ENCODE data around the gene CAPNS1. TPM values are rescaled to one million over a fixed set of nuclear protein-coding genes. Genes with fewer than 3 reads are reported as not detected.

The CAPNS1 gene
- total and polyA plus RNA-seq, 12 donors = 94.8 to 916 (median 609) TPM

- 75 to 87% (median 82%) methylated on average over 2 to 5 of the region's 5 CpGs; no CpG with 5 or more reads in 1 of the 4 donors for WGBS, 4 donors
- H3K4me1 ChIP-seq (replicated peaks in 1 of 2) = no peaks in the 10 kb centered on the region
- H3K27me3 ChIP-seq = no peaks in the 10 kb centered on the region
- no peak for DNase-seq
- H3K27ac ChIP-seq = no peak overlapping the region
- no peak for TF ChIP-seq POLR2A (IDR thresholded peaks at IDR 0.05)
- no peak for TF ChIP-seq CTCF (IDR thresholded peaks at IDR 0.05)
- H3K4me3 ChIP-seq = no peak overlapping the region
- H3K36me3 ChIP-seq (replicated peaks in 1 of 2) = no peaks in the 10 kb centered on the region
- intact Hi-C loops (cut with DNase I) = no loop called here
- H3K9me3 ChIP-seq (replicated peaks in 1 of 3) = no peaks in the 10 kb centered on the region
Observed at GRCh38 chr19:36100476-36100875, 39.4 kb upstream of the CAPNS1 start.

DNA sequence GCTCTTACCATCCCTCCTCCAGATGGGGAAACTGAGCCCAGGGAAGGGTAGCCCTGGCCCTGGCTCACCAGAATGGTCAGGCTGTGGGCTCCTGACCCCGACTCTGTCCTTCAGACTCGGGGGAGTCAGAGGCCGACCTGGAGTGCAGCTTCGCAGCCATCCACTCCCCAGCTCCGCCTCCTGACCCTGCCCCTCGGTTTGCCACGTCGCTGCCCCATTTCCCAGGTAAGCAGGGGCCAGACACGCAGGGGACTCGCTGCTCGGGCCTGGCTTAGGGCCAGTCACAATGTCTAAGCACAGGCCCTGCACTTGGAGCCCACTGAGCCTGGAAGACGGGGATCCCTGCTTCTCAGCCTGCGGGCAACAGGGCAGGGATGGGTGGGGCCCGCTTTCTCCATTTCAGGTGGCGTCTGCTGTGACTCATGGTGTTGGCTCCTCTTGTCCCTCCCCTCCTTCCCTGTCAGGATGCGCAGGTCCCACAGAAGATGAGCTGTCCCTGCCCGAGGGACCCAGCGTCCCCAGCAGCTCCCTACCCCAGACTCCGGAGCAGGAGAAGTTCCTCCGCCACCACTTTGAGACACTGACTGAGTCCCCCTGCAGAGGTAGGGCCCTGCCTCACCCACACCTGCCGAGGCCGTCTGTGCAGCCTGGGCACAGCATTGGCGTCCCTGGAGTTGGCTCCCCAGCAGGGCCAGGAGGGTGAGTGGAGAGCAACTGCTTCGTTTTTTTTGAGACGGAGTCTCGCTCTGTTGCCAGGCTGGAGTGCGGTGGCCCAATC lies 38.1 kb upstream of the CAPNS1 start:
- TF ChIP-seq CTCF (IDR thresholded peaks at IDR 0.05) (no peak), POLR2A (IDR thresholded peaks at IDR 0.05) (no peak)
- 88 to 93% (median 93%) methylated on average over 11 to 27 of the region's 27 CpGs for WGBS, 4 donors
- Histone ChIP-seq H3K36me3 (replicated peaks in 1 of 2) (no peaks in the 10 kb centered on the region), H3K4me3 (no peak overlapping the region), H3K27ac (no peak overlapping the region), H3K27me3 (no peaks in the 10 kb centered on the region), H3K4me1 (replicated peaks in 1 of 2) (no peaks in the 10 kb centered on the region), H3K9me3 (replicated peaks in 1 of 3) (no peaks in the 10 kb centered on the region)
- intact Hi-C loops (cut with DNase I) = no loop called here
- DNase-seq = no peak

DNA sequence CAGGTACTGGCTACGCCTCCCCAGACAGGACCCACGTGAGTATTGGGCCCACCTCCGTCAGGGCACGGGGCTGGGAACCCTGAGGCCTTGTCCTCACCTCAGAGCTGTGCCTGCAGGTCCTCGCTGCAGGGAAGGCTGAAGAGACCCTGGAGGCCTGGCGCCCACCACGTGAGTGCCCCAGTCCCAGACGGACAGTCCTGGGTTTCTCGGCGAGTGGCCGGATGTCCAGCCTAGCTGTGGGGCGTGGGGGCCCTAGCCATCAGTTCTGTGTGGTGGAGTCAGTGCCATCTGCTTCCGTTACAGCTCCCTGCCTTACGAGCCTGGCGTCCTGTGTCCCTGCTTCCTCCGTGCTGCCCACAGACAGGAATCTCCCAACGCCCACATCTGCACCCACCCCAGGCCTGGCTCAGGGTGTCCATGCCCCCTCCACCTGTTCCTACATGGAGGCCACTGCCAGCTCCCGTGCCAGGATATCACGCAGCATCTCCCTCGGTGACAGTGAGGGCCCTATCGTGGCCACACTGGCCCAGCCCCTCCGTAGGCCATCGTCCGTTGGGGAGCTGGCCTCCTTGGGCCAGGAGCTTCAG lies 36.7 kb upstream of the CAPNS1 start:
- H3K27ac ChIP-seq = no peak overlapping the region
- H3K36me3 ChIP-seq (replicated peaks in 1 of 2) = no peaks in the 10 kb centered on the region
- H3K9me3 ChIP-seq (replicated peaks in 1 of 3) = no peaks in the 10 kb centered on the region
- WGBS, 4 donors = 94 to 96% (median 95%) methylated on average over 5 to 24 of the region's 24 CpGs
- TF ChIP-seq POLR2A (IDR thresholded peaks at IDR 0.05) (no peak), CTCF (IDR thresholded peaks at IDR 0.05) (no peak)
- no peak for DNase-seq
- intact Hi-C loops (cut with DNase I) = no loop called here
- no peaks in the 10 kb centered on the region for H3K27me3 ChIP-seq
- H3K4me1 ChIP-seq (replicated peaks in 1 of 2) = no peaks in the 10 kb centered on the region
- H3K4me3 ChIP-seq = no peak overlapping the region

DNA sequence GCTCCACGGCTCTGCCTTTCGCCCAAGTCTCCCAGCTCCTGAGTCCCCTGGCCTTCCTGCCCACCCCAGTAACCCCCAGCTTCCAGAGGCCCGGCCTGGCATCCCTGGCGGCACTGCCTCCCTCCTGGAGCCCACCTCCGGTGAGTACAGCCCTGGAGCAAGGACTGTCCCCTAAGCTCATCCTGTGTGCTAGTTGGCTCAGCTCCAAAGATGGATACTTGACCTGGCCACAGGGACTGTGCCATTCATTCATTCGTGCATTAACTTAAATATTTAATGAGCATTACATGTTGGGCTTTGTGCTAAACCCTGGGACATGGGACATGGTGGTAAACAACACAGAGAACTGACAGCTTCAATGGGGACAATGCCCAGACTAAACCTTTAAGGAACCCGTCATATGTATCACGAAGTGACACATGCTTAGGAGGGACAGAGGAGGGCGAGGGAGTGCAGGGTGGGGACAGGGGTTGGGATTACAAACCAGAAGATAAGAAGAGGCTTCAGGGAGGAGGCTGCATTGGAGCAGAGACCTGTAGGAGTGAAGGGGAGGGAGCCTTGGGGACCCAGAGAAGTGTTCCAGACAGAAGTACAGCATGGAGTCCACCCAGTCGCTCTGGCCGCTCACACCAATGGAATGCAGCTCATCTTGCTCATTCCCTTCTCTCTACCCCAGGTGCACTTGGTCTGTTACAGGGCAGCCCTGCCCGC lies 35.9 kb upstream of the CAPNS1 start:
- no peaks in the 10 kb centered on the region for H3K27me3 ChIP-seq
- H3K36me3 ChIP-seq (replicated peaks in 1 of 2) = no peaks in the 10 kb centered on the region
- intact Hi-C loops (cut with DNase I) = no loop called here
- no peaks in the 10 kb centered on the region for H3K9me3 ChIP-seq (replicated peaks in 1 of 3)
- H3K4me1 ChIP-seq (replicated peaks in 1 of 2) = no peaks in the 10 kb centered on the region
- H3K4me3 ChIP-seq = no peak overlapping the region
- no peak overlapping the region for H3K27ac ChIP-seq
- WGBS, 4 donors = 92 to 97% (median 94%) methylated on average over 8 to 12 of the region's 12 CpGs
- TF ChIP-seq CTCF (IDR thresholded peaks at IDR 0.05) (no peak), POLR2A (IDR thresholded peaks at IDR 0.05) (no peak)
- no peak for DNase-seq
